IMR-90 (cell line): ENCODE results near the gene SLC4A8. TPM values are rescaled to one million over a fixed set of nuclear protein-coding genes. Genes with fewer than 3 reads are reported as not detected.

Source experiments
- ATAC-seq: fragments of 200-7000 bp; cut with Tn5 transposase; 2 replicates; pipeline ENCODE4 v1.9.1; 2020; ENCODE audit warnings: low read depth, mild to moderate bottlenecking, moderate library complexity
- BruUV-seq: library from RNA; stranded (reverse); fragments of 400-500 nt; replicated peaks from 2 replicates; lab custom pipeline; 2021; lab: Mats Ljungman, UMichigan
- CTCF ChIA-PET: fragments of 300-600 bp; formaldehyde crosslinking; extraction: SDS; loops from one replicate; lab custom pipeline; 2021; ENCODE audit warnings: antibody characterized with exemption; lab: Yijun Ruan, JAX
- POLR2A ChIA-PET: fragments of 300-600 bp; sonication (Branson Sonifier 250); formaldehyde crosslinking; loops from one replicate; lab custom pipeline; 2022; ENCODE audit warnings: antibody characterized with exemption; ENCODE audit not compliant: unreplicated experiment; lab: Charles Lee
- DNase-seq: peaks from one replicate; pipeline ENCODE4 v3.0.0; 2013
- H2AFZ ChIP-seq: replicated peaks from 2 replicates; pipeline ENCODE3; 2013; ENCODE audit warnings: low read length, mild to moderate bottlenecking; ENCODE audit not compliant: poor library complexity
- H2AK5ac ChIP-seq: 2 replicates; pipeline ENCODE4 v1.6.1; 2013; ENCODE audit warnings: low read depth, low read length, inconsistent platforms
- H2AK9ac ChIP-seq: replicated peaks from 2 replicates; pipeline ENCODE3; 2013; ENCODE audit warnings: mild to moderate bottlenecking, low read depth, low read length, moderate library complexity; ENCODE audit not compliant: poor library complexity
- H2BK120ac ChIP-seq: 2 replicates; pipeline ENCODE4 v1.6.1; 2013; ENCODE audit warnings: low read depth, low read length, inconsistent platforms
- H2BK15ac ChIP-seq: 3 replicates; pipeline ENCODE4 v1.6.1; 2013; ENCODE audit warnings: low read depth, low read length, inconsistent platforms
- H2BK20ac ChIP-seq: 2 replicates; pipeline ENCODE4 v1.6.1; 2013; ENCODE audit warnings: low read depth, mild to moderate bottlenecking, inconsistent platforms, low read length, moderate library complexity
- H2BK5ac ChIP-seq: 2 replicates; pipeline ENCODE4 v1.6.1; 2013; ENCODE audit warnings: mild to moderate bottlenecking, low read depth, low read length, inconsistent platforms; ENCODE audit not compliant: poor library complexity, severe bottlenecking
- H3K14ac ChIP-seq: replicated peaks from 2 replicates; pipeline ENCODE4 v1.6.1; 2013; ENCODE audit warnings: low read depth, low read length, inconsistent platforms
- H3K18ac ChIP-seq: 2 replicates; pipeline ENCODE4 v1.6.1; 2013; ENCODE audit warnings: low read depth, low read length, control low read depth
- H3K23ac ChIP-seq: 2 replicates; pipeline ENCODE4 v1.6.1; 2013; ENCODE audit warnings: low read depth, low read length, inconsistent platforms
- H3K27ac ChIP-seq: 2 replicates; pipeline ENCODE4 v1.5.1; 2013; ENCODE audit warnings: mild to moderate bottlenecking, control low read depth, low read length; ENCODE audit not compliant: insufficient read depth
- H3K27me3 ChIP-seq: 2 replicates; pipeline ENCODE4 v1.6.1; 2013; ENCODE audit warnings: low read length; ENCODE audit not compliant: control insufficient read depth, insufficient read depth
- H3K36me3 ChIP-seq: 2 replicates; pipeline ENCODE4 v1.6.1; 2013; ENCODE audit warnings: low read length, mixed read lengths; ENCODE audit not compliant: control insufficient read depth, insufficient read depth
- H3K4ac ChIP-seq: 2 replicates; pipeline ENCODE4 v1.6.1; 2013; ENCODE audit warnings: low read depth, low read length, inconsistent platforms
- H3K4me1 ChIP-seq: 2 replicates; pipeline ENCODE4 v1.6.1; 2013; ENCODE audit warnings: low read length, mixed read lengths; ENCODE audit not compliant: control insufficient read depth, insufficient read depth
- H3K4me2 ChIP-seq: 2 replicates; pipeline ENCODE4 v1.6.1; 2013; ENCODE audit warnings: low read depth, mild to moderate bottlenecking, control low read depth, low read length, moderate library complexity
- H3K4me3 ChIP-seq: 2 replicates; pipeline ENCODE4 v1.5.1; 2013; ENCODE audit warnings: low read depth, mild to moderate bottlenecking, control low read depth, low read length, moderate library complexity; ENCODE audit not compliant: insufficient read depth
- H3K56ac ChIP-seq: 2 replicates; pipeline ENCODE4 v1.6.1; 2013; ENCODE audit warnings: low read length, inconsistent platforms; ENCODE audit not compliant: insufficient read depth; ENCODE audit errors: extremely low read depth
- H3K79me1 ChIP-seq, 2 experiments: 2 replicates each; pipeline ENCODE4 v1.6.1; 2013; ENCODE audit warnings: low read length in 2 of 2, inconsistent platforms in 1 of 2, low read depth in 1 of 2
- H3K9ac ChIP-seq: 2 replicates; pipeline ENCODE4 v1.6.1; 2013; ENCODE audit warnings: low read depth, low read length, control low read depth
- H3K9me1 ChIP-seq: 2 replicates; pipeline ENCODE4 v1.6.1; 2013; ENCODE audit warnings: low read length, inconsistent platforms; ENCODE audit not compliant: insufficient read depth
- H3K9me3 ChIP-seq: 2 replicates; pipeline ENCODE4 v1.6.1; 2013; ENCODE audit warnings: low read length; ENCODE audit not compliant: control insufficient read depth, insufficient read depth
- H4K20me1 ChIP-seq: 2 replicates; pipeline ENCODE4 v1.6.1; 2013; ENCODE audit warnings: low read length, inconsistent platforms; ENCODE audit not compliant: insufficient read depth
- H4K5ac ChIP-seq: 2 replicates; pipeline ENCODE4 v1.6.1; 2013; ENCODE audit warnings: mild to moderate bottlenecking, low read depth, low read length, control low read depth
- H4K8ac ChIP-seq, 2 experiments: 2 replicates each; pipeline ENCODE4 v1.6.1; 2013; ENCODE audit warnings: low read depth in 2 of 2, low read length in 2 of 2, control low read depth in 1 of 2, inconsistent platforms in 1 of 2
- H4K91ac ChIP-seq: 2 replicates; pipeline ENCODE4 v1.6.1; 2013; ENCODE audit warnings: low read depth, low read length, inconsistent platforms; ENCODE audit not compliant: insufficient read depth
- CEBPB ChIP-seq: IDR thresholded peaks from 2 replicates; pipeline ENCODE4 v1.6.1; 2012; ENCODE audit warnings: low read depth, low read length, improper control_type of control experiment
- CHD1 ChIP-seq: IDR thresholded peaks from 2 replicates; pipeline ENCODE4 v1.6.1; 2012; ENCODE audit warnings: low read depth, low read length, improper control_type of control experiment
- FOS ChIP-seq: fragments of 150-350 bp; IDR thresholded peaks from 2 replicates; pipeline ENCODE4 v1.6.1; 2016; ENCODE audit warnings: low read depth, low read length
- NFE2L2 ChIP-seq: fragments of 150-350 bp; IDR thresholded peaks from 2 replicates; pipeline ENCODE4 v1.6.1; 2016; ENCODE audit warnings: low read depth, mild to moderate bottlenecking, low read length
- POLR2A ChIP-seq: IDR thresholded peaks from 2 replicates; pipeline ENCODE4 v1.6.1; 2012; ENCODE audit warnings: mild to moderate bottlenecking, low read depth, low read length
- RAD21 ChIP-seq: IDR thresholded peaks from 2 replicates; pipeline ENCODE4 v1.6.1; 2012; ENCODE audit warnings: low read length, improper control_type of control experiment
- RFX5 ChIP-seq: IDR thresholded peaks from 2 replicates; pipeline ENCODE4 v1.8.0; 2012; ENCODE audit warnings: low read depth, mild to moderate bottlenecking, low read length, moderate library complexity
- SMC3 ChIP-seq: fragments of 150-350 bp; IDR thresholded peaks from 2 replicates; pipeline ENCODE4 v1.6.1; 2016; ENCODE audit warnings: low read depth, mild to moderate bottlenecking, antibody characterized with exemption, low read length, moderate library complexity
- whole genome bisulfite sequencing, 2 experiments: methylation state at CpG; one replicate each; pipeline versions ENCODE4 v1.1.5 to v1.1.7; 2013; ENCODE audit warnings: missing lambda C conversion rate in 2 of 2; ENCODE audit not compliant: insufficient read length in 1 of 2; ENCODE audit errors: extremely low coverage in 2 of 2; 5-methylcytosine and 5-hydroxymethylcytosine counted together
- dilution Hi-C: fragments of 300-500 bp; cut with HindIII; formaldehyde crosslinking; loops from one replicate; pipeline ENCODE4 v1.14.3; 2018; ENCODE audit warnings: low sequenced_read_pairs; ENCODE audit not compliant: unreplicated experiment
- in situ Hi-C: fragments of 300-500 bp; cut with MboI; formaldehyde crosslinking; loops from 3 replicates; pipeline ENCODE4 v1.14.3; 2019; ENCODE audit warnings: low sequenced_read_pairs, inconsistent platforms, mixed read lengths
- intact Hi-C: fragments of 100-400 bp; cut with micrococcal nuclease; formaldehyde crosslinking; loops from 2 replicates; pipeline ENCODE4 v1.10.0; 2022
- polyA plus RNA-seq, 3 experiments: library from polyadenylated mRNA; depleted of rRNA; stranded (reverse); fragments of >200 nt; gene quantifications; 2 replicates each; pipeline ENCODE4 v1.2.3, GENCODE V29; 2012; ENCODE audit warnings: low replicate concordance in 1 of 3
- total RNA-seq: library from RNA; depleted of rRNA; stranded (reverse); fragments of >200 nt; gene quantifications from 2 replicates; pipeline ENCODE4 v1.2.3, GENCODE V29; 2012
- TF ChIP-seq, protein P1 (sequence below): conservative IDR thresholded peaks from 2 replicates; pipeline ENCODE4 v1.5.1; 2012; ENCODE audit warnings: mild to moderate bottlenecking, low read depth, low read length, improper control_type of control experiment
- TF ChIP-seq, protein P2 (sequence below): fragments of 150-350 bp; IDR thresholded peaks from 2 replicates; pipeline ENCODE4 v1.6.1; 2017; ENCODE audit warnings: mild to moderate bottlenecking, antibody characterized with exemption, low read length, low read depth
- TF ChIP-seq, protein P3 (sequence below): fragments of 150-350 bp; IDR thresholded peaks from 2 replicates; pipeline ENCODE4 v1.6.1; 2016; ENCODE audit warnings: low read depth, mild to moderate bottlenecking, low read length, moderate library complexity, borderline replicate concordance

SLC4A8 gene
- total and polyA plus RNA-seq, 2 of the 4 experiments (the other 2 are of a cell fraction) = 3.1 to 5.2 TPM

DNA sequence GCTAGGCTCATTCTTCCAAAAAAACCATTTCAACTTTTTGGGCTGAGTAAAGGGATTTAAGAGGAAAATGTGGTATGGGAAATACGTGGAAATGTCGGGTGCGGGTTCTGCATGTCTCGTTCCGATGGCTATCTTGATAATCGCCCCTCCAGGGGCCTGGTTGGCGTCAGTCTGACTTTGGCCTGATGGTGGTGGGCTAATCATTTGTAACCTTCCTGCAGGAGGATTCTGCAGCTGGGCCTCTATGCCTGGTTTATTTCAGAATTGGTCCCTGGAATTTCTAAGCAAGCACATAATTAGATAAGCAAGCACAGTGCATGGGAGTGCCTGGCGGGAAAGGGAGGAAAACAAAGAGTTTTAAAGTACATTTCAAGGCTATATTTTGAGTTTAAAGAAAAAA lies 14.8 kb upstream of the SLC4A8 start:
- Histone ChIP-seq H4K5ac (no peak overlapping the region), H3K79me1 (no peaks in the 10 kb centered on the region), H2BK5ac (no peak overlapping the region), H3K4ac (no peak overlapping the region), H3K23ac (no peak overlapping the region), H3K18ac (no peak overlapping the region), H2AK9ac (no peak overlapping the region), H4K91ac (no peak overlapping the region), H2BK120ac (no peak overlapping the region), H4K8ac (no peak overlapping the region), H3K4me3 (no peak overlapping the region), H3K27me3 (no peaks in the 10 kb centered on the region; the same call in 1 of the 2 replicates), H3K36me3 (no peaks in the 10 kb centered on the region), H3K9ac (no peak overlapping the region), H3K4me2 (no peak overlapping the region), H2AK5ac (no peak overlapping the region), H3K14ac (no peak overlapping the region), H4K20me1 (no peaks in the 10 kb centered on the region), H3K4me1 (no peaks in the 10 kb centered on the region), H3K9me3 (no peaks in the 10 kb centered on the region), H2BK15ac (no peak overlapping the region), H3K27ac (no peak overlapping the region), H3K9me1 (no peaks in the 10 kb centered on the region), H3K56ac (no peak overlapping the region), H2AFZ (no peak overlapping the region), H2BK20ac (no peak overlapping the region)
- in situ Hi-C loops = no loop called here
- BruUV-seq = no TSS peak
- POLR2A ChIA-PET = no interaction called here
- ATAC-seq (no peak), DNase-seq (no peak)
- intact Hi-C loops = no loop called here
- no CpG with 5 or more reads among the region's 8 CpGs for WGBS, 2 experiments
- TF ChIP-seq RAD21 (no peak), NFE2L2 (no peak), CHD1 (no peak), RFX5 (no peak), CEBPB (no peak), SMC3 (no peak), POLR2A (no peak), FOS (no peak)
- TF ChIP-seq, protein P1, sequence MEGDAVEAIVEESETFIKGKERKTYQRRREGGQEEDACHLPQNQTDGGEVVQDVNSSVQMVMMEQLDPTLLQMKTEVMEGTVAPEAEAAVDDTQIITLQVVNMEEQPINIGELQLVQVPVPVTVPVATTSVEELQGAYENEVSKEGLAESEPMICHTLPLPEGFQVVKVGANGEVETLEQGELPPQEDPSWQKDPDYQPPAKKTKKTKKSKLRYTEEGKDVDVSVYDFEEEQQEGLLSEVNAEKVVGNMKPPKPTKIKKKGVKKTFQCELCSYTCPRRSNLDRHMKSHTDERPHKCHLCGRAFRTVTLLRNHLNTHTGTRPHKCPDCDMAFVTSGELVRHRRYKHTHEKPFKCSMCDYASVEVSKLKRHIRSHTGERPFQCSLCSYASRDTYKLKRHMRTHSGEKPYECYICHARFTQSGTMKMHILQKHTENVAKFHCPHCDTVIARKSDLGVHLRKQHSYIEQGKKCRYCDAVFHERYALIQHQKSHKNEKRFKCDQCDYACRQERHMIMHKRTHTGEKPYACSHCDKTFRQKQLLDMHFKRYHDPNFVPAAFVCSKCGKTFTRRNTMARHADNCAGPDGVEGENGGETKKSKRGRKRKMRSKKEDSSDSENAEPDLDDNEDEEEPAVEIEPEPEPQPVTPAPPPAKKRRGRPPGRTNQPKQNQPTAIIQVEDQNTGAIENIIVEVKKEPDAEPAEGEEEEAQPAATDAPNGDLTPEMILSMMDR = no peak
- TF ChIP-seq, protein P2, sequence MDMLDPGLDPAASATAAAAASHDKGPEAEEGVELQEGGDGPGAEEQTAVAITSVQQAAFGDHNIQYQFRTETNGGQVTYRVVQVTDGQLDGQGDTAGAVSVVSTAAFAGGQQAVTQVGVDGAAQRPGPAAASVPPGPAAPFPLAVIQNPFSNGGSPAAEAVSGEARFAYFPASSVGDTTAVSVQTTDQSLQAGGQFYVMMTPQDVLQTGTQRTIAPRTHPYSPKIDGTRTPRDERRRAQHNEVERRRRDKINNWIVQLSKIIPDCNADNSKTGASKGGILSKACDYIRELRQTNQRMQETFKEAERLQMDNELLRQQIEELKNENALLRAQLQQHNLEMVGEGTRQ = no peak
- TF ChIP-seq, protein P3, sequence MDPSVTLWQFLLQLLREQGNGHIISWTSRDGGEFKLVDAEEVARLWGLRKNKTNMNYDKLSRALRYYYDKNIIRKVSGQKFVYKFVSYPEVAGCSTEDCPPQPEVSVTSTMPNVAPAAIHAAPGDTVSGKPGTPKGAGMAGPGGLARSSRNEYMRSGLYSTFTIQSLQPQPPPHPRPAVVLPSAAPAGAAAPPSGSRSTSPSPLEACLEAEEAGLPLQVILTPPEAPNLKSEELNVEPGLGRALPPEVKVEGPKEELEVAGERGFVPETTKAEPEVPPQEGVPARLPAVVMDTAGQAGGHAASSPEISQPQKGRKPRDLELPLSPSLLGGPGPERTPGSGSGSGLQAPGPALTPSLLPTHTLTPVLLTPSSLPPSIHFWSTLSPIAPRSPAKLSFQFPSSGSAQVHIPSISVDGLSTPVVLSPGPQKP = no peak
- dilution Hi-C loops = no loop called here
- CTCF ChIA-PET = no interaction called here
